GM03348 (cell line): ENCODE measurements around the gene SYN1.
"Not testable (repeated sequence)": the region's sequence is repeated elsewhere in the genome, so short reads cannot be mapped to it uniquely, and the experiment has no call there.

Source experiments
- DNase-seq: peaks from one replicate; pipeline ENCODE4 v3.0.0; 2012; ENCODE audit warnings: low spot score

SYN1 gene

GRCh38 chrX:47619486-47620302, at the start of gene SYN1:
TSS of gene SYN1 (minus strand) at chrX:47619857. CDS start at chrX:47619728, 129 bp downstream.
- DNase-seq: peak; percentile 93

GRCh38 chrX:47665797-47666196, 46.1 kb upstream of the SYN1 start:
- not testable (repeated sequence) for DNase-seq

GRCh38 chrX:47664737-47665136, 45.1 kb upstream of the SYN1 start:
- DNase-seq: no peak

GRCh38 chrX:47662144-47662657, 42.5 kb upstream of the SYN1 start:
- DNase-seq: peak; percentile 44

- DNase-seq: no peak
Measured at GRCh38 chrX:47661539-47661938, 41.9 kb upstream of the SYN1 start.

- no peak for DNase-seq
Measured at GRCh38 chrX:47659421-47659726, 39.7 kb upstream of the SYN1 start.

- DNase-seq: peak; percentile 86
Measured at GRCh38 chrX:47658684-47659420, 39.2 kb upstream of the SYN1 start, which contains the start of gene UXT. TSS of gene UXT (minus strand) at chrX:47659180. CDS start at chrX:47658927, 253 bp downstream.

- DNase-seq: no peak
Measured at GRCh38 chrX:47658301-47658683, 38.6 kb upstream of the SYN1 start.

GRCh38 chrX:47651043-47651905, 31.6 kb upstream of the SYN1 start:
- no peak for DNase-seq

- DNase-seq: peak; percentile 94
Measured at GRCh38 chrX:47650164-47651042, 30.7 kb upstream of the SYN1 start, which contains the start of gene ELK1. TSS of gene ELK1 (minus strand) at chrX:47650563. CDS start at chrX:47641441, 9,122 bp downstream.

GRCh38 chrX:47649781-47650163, 30.1 kb upstream of the SYN1 start:
- DNase-seq: no peak

GRCh38 chrX:47649271-47649670, 29.6 kb upstream of the SYN1 start:
- DNase-seq: no peak

GRCh38 chrX:47648376-47648775, 28.7 kb upstream of the SYN1 start:
- DNase-seq: no peak

GRCh38 chrX:47646636-47647035, 27.0 kb upstream of the SYN1 start:
- DNase-seq: no peak

GRCh38 chrX:47645530-47645929, 25.9 kb upstream of the SYN1 start:
- no peak for DNase-seq

GRCh38 chrX:47644557-47645091, 25.0 kb upstream of the SYN1 start:
- DNase-seq: peak; percentile 18

- peak; percentile 15 for DNase-seq
Measured at GRCh38 chrX:47643926-47644325, 24.3 kb upstream of the SYN1 start.

- DNase-seq: no peak
Measured at GRCh38 chrX:47638816-47639215, 19.2 kb upstream of the SYN1 start.

- no peak for DNase-seq
Measured at GRCh38 chrX:47637546-47638195, 18.0 kb upstream of the SYN1 start.

GRCh38 chrX:47634871-47635575, 15.4 kb upstream of the SYN1 start:
- no peak for DNase-seq
